Spleen (tissue), 11 donors: ENCODE results near the gene SPATC1L. TPM values are rescaled to one million over a fixed set of nuclear protein-coding genes. Genes with fewer than 3 reads are reported as not detected.

ENCODE experiments used
- DNase-seq: peaks from one replicate; pipeline ENCODE4 v3.0.0-alpha.2; 2020
- H3K27ac ChIP-seq, 8 donors: fragments of 200-600 bp; sonication (generic) in 7 of 8; 1 replicate in 4 of 8; 2 replicates in 4 of 8; pipeline versions ENCODE4 v1.5.0 to v1.8.0; 2016 to 2021; ENCODE audit warnings: inconsistent platforms in 4 of 8, mild to moderate bottlenecking in 4 of 8, moderate library complexity in 1 of 8
- H3K27me3 ChIP-seq, 7 donors: fragments of 200-600 bp; sonication (generic) in 6 of 7; replicated peaks in 1 of 7; 1 replicate in 4 of 7; 2 replicates in 3 of 7; pipeline versions ENCODE4 v1.5.0 to v1.8.0; 2016 to 2021; ENCODE audit warnings: inconsistent platforms in 3 of 7, mild to moderate bottlenecking in 1 of 7
- H3K36me3 ChIP-seq, 6 donors: fragments of 200-600 bp; sonication (generic) in 5 of 6; 1 replicate in 4 of 6; 2 replicates in 2 of 6; pipeline versions ENCODE4 v1.5.0 to v1.8.0; 2016 to 2021; ENCODE audit warnings: inconsistent platforms in 2 of 6
- H3K4me1 ChIP-seq, 6 donors: fragments of 200-600 bp; sonication (generic) in 5 of 6; 1 replicate in 3 of 6; 2 replicates in 3 of 6; pipeline versions ENCODE4 v1.5.0 to v1.8.0; 2016 to 2021; ENCODE audit warnings: inconsistent platforms in 3 of 6
- H3K4me3 ChIP-seq, 8 donors: fragments of 200-600 bp; sonication (generic) in 7 of 8; 1 replicate in 4 of 8; 2 replicates in 4 of 8; pipeline versions ENCODE4 v1.5.0 to v1.8.0; 2016 to 2021; ENCODE audit warnings: inconsistent platforms in 4 of 8, mild to moderate bottlenecking in 4 of 8, moderate library complexity in 2 of 8
- H3K9me3 ChIP-seq, 8 donors: fragments of 200-600 bp; sonication (generic) in 7 of 8; 1 replicate in 4 of 8; 2 replicates in 4 of 8; pipeline versions ENCODE4 v1.5.0 to v1.8.0; 2016 to 2021; ENCODE audit warnings: inconsistent platforms in 4 of 8
- POLR2A ChIP-seq, 3 donors: fragments of 450-650 bp; IDR thresholded peaks; one replicate each; pipeline ENCODE4 v1.5.1; 2017; ENCODE audit warnings: antibody characterized with exemption in 3 of 3, mild to moderate bottlenecking in 1 of 3
- POLR2AphosphoS5 ChIP-seq, 3 donors: sonication (generic); formaldehyde crosslinking; IDR thresholded peaks; one replicate each; pipeline ENCODE4 v1.5.1; 2017; ENCODE audit warnings: antibody characterized with exemption in 3 of 3
- WGBS, 5 donors: extraction: QIAGEN DNeasy Blood & Tissue Kit in 3 of 5; methylation state at CpG; one replicate each; pipeline versions ENCODE4 v1.1.5 to v1.1.7; 2013 to 2018; 5-methylcytosine and 5-hydroxymethylcytosine counted together
- intact Hi-C: fragments of 100-400 bp; cut with DNase I; formaldehyde crosslinking; loops from one replicate; pipeline ENCODE4 v1.15.0; 2023; ENCODE audit warnings: low total_unique reads
- polyA plus RNA-seq, 3 donors: library from polyadenylated mRNA; stranded (reverse); fragments of 200-250 nt; gene quantifications; one replicate each; pipeline ENCODE4 v1.2.1, GENCODE V29; 2013
- total RNA-seq, 7 donors: library from RNA; depleted of rRNA in 3 of 7; stranded (reverse); fragments of >200 nt in 3 of 7; fragmentation: NEBNext Ultra II Directional in 4 of 7; extraction: Animal tissue kit (Norgen Biotek cat#: 25700) in 4 of 7; gene quantifications; one replicate each; pipeline versions ENCODE4 v1.1.0 to v1.2.1, GENCODE V29; 2016 to 2021
- TF ChIP-seq, protein P1 (sequence below), 11 experiments: fragments of 200-600 bp in 7 of 11; fragments of 450-650 bp in 4 of 11; sonication (generic) in 4 of 11; IDR thresholded peaks in 8 of 11; conservative IDR thresholded peaks in 3 of 11; 1 replicate in 7 of 11; 2 replicates in 4 of 11; pipeline versions ENCODE4 v1.4.0 to v1.8.0; 2016 to 2021; ENCODE audit warnings: antibody characterized with exemption in 11 of 11, inconsistent platforms in 4 of 11, mild to moderate bottlenecking in 1 of 11
- donor health status: healthy with polysubstance abuse.
- donor health status: DM: no; HTN: no; CAD: no; lungs with moderate emphysema.
- donor health status: DM: no; HTN: no; CAD: no.
- donor health status: Bipolar disorder and iron deficiency.
- donor health status: healthy.
- donor health status: DM: no; HTN: no; CAD: no.
- donor health status: DM: yes; HTN: yes; CAD: no.

SPATC1L gene
- total and polyA plus RNA-seq, 10 donors: 4.4 to 13.4 (median 9.8) TPM

DNA sequence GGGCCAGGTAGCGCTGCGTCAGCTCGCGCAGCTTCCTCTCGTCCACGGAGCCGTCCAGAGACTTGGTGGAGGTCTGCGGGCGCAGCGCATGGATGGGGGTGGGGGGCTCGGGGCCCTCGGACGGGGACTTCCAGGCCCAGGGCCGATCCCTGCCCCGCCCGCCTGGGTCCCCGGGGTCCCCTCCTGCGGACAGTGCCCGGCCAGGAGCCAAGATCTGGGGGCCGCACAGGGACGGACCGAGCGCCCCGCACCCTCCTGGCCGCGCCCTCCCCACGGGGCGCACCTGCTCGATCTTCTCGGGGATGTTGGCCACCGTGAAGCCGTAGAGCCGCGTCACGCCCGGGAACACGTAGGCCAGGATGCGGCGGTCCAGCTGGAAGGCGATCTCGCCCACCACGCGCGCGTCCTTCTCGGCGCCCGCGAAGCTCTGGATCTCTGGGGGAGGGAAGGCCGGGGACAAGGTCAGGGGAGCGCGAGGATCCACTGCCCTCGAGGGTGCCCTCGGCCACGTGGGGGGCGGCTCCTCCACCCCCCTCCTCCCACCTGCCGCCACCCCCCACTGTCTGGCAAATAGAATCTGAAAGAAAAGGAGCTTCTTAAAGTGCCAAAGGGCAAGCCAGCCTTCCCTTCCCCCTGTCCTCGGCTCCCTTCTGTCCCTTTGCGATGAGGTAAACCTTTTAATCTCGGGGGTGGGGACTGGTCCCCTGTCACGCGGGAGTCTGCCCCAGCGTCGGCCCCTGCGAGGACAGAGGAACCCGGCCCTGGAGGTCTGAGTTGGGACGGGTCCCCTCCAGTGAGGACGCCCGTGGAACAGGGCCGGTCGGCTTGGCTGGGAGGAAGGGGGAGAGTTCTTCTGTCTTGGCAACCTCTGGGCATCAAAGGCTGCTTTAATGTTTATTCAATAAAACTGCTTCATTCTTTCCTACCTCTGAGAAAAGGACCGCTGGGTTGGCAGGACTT lies 22.3 kb downstream of the SPATC1L start:
- Histone ChIP-seq H3K36me3 (peaks cover 0 to 28% (median 0%) of the 10 kb centered on the region in 6 donors), H3K27ac (no peak overlapping the region), H3K4me3 (peak overlapping the region in 1 of 8 donors; percentile 46), H3K9me3 (no peaks in the 10 kb centered on the region), H3K27me3 (peaks cover 0 to 32% (median 11%) of the 10 kb centered on the region in 7 donors), H3K4me1 (peaks cover 0 to 10% (median 0%) of the 10 kb centered on the region in 6 donors)
- 72 to 96% (median 85%) methylated on average over 67 to 72 of the region's 72 CpGs for WGBS, 5 donors
- no peak for TF ChIP-seq POLR2AphosphoS5 (IDR thresholded peaks at IDR 0.05)
- no peak for DNase-seq
- intact Hi-C loops: no loop called here

DNA sequence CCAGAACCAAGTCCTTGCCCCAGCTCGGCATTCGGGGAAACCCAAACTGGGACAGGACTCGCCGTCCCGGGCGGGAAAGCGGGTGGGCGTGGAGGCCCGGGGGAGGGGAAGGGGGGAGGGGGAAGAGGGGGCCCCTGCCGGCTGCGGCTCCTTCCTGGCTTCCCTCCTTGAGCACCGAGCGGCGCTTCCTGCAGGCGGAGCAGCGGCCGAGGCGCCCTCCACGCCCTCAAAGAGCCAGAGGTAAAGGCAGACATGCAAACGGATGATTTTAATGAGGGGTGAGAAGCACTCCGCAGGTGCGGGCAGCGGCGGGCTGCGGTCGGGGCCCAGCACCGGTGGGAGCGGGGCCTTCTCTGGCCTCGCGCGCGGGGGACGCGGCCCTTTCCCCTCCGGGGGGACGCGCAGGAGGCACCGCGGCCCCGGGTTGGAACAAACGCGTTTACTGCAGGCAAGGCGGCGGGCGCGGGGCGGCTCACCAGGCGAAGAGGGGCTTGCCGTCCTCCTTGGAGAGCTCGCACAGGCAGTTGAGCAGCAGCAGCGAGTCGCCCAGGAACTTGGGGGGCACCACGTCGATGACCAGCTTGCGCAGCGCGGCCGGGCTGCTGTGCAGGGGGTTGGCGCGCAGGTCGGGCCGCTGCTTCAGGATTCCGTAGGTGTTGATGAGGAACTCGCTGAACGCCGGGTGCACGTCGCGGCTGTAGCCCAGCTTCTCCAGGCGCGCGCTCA lies 23.2 kb downstream of the SPATC1L start:
- no peaks in the 10 kb centered on the region for H3K9me3 ChIP-seq
- no peak overlapping the region for H3K27ac ChIP-seq
- H3K4me3 ChIP-seq: peak overlapping the region in 3 of 8 donors; percentile 2 to 46 (median 17)
- DNase-seq: peak; percentile 48
- intact Hi-C loops: no loop called here
- TF ChIP-seq POLR2AphosphoS5 (IDR thresholded peaks at IDR 0.05): no peak
- TF ChIP-seq, protein P1, sequence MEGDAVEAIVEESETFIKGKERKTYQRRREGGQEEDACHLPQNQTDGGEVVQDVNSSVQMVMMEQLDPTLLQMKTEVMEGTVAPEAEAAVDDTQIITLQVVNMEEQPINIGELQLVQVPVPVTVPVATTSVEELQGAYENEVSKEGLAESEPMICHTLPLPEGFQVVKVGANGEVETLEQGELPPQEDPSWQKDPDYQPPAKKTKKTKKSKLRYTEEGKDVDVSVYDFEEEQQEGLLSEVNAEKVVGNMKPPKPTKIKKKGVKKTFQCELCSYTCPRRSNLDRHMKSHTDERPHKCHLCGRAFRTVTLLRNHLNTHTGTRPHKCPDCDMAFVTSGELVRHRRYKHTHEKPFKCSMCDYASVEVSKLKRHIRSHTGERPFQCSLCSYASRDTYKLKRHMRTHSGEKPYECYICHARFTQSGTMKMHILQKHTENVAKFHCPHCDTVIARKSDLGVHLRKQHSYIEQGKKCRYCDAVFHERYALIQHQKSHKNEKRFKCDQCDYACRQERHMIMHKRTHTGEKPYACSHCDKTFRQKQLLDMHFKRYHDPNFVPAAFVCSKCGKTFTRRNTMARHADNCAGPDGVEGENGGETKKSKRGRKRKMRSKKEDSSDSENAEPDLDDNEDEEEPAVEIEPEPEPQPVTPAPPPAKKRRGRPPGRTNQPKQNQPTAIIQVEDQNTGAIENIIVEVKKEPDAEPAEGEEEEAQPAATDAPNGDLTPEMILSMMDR (IDR thresholded peaks at IDR 0.05 in 8 of 11, conservative IDR thresholded peaks at IDR 0.05 in 3 of 11): no peak
- no peak for TF ChIP-seq POLR2A (IDR thresholded peaks at IDR 0.05)
- peaks cover 0 to 28% (median 0%) of the 10 kb centered on the region in 6 donors for H3K36me3 ChIP-seq
- peaks cover 0 to 10% (median 0%) of the 10 kb centered on the region in 6 donors for H3K4me1 ChIP-seq
- peaks cover 0 to 32% (median 11%) of the 10 kb centered on the region in 7 donors for H3K27me3 ChIP-seq
- 52 to 96% (median 79%) methylated on average over 46 to 72 of the region's 72 CpGs for WGBS, 5 donors

DNA sequence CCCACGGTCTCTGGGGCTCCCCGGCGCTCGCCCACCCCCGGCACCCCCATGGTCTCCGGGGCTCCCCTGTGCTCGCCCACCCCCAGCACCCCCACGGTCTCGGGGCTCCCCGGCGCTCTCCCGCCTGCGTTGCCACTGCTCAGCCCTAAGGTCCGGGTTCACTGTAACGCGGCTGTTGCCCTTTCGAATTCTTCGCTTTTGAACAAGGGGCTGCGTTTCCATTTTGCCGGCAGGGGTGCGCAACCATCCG lies 23.7 kb downstream of the SPATC1L start:
- intact Hi-C loops: no loop called here
- no peak for DNase-seq
- Histone ChIP-seq H3K4me1 (peaks cover 0 to 10% (median 0%) of the 10 kb centered on the region in 6 donors), H3K4me3 (no peak overlapping the region), H3K27ac (no peak overlapping the region), H3K27me3 (peaks cover 0 to 32% (median 11%) of the 10 kb centered on the region in 7 donors), H3K9me3 (no peaks in the 10 kb centered on the region), H3K36me3 (peaks cover 0 to 28% (median 0%) of the 10 kb centered on the region in 6 donors)
- TF ChIP-seq, protein P1 (IDR thresholded peaks at IDR 0.05 in 8 of 11, conservative IDR thresholded peaks at IDR 0.05 in 3 of 11): no peak
- TF ChIP-seq POLR2AphosphoS5 (IDR thresholded peaks at IDR 0.05) (no peak), POLR2A (IDR thresholded peaks at IDR 0.05) (no peak)
- WGBS, 5 donors: 88 to 98% (median 94%) methylated on average over 20 to 22 of the region's 22 CpGs

DNA sequence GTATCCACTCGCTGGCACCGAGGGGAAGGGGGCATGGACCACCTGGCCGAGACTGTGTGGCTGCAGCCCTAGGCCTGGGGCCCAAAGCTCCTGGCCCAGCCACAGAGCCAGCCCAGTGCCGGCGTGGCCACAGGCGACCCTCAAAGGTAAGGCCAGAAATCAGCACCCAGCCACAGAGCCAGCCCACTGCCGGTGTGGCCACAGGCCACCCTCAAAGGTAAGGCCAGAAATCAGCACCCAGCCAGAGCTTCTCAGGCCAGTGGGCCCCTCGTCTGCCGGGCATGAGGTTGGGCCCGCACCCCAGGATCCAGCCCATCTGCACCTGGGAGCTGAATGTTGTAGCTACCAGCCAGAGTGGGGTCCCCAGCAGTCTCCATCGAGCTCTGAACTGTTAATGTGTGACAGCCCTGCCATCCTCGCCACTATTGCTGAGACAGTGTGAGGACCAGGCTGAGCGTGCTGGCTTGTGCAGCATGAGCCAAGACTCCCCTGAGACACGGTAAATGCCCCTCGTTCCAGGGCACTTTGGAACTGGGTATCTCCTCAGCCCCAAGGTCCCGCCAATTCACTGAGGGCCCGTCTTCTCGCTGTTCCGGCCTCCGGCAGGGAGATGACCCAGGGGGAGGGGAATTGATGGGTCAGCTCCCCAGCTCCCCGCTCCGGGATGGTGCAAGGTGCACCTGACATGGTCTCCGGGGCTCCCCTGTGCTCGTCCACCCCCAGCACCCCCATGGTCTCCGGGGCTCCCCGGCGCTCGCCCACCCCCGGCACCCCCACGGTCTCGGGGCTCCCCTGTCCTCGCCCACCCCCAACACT lies 24.2 kb downstream of the SPATC1L start:
- no peak overlapping the region for H3K4me3 ChIP-seq
- TF ChIP-seq POLR2A (IDR thresholded peaks at IDR 0.05) (no peak), POLR2AphosphoS5 (IDR thresholded peaks at IDR 0.05) (no peak)
- TF ChIP-seq, protein P1 (IDR thresholded peaks at IDR 0.05 in 8 of 11, conservative IDR thresholded peaks at IDR 0.05 in 3 of 11): no peak
- no peaks in the 10 kb centered on the region for H3K9me3 ChIP-seq
- peaks cover 0 to 10% (median 0%) of the 10 kb centered on the region in 6 donors for H3K4me1 ChIP-seq
- intact Hi-C loops: no loop called here
- no peak overlapping the region for H3K27ac ChIP-seq
- DNase-seq: no peak
- 89 to 99% (median 95%) methylated on average over 17 to 32 of the region's 32 CpGs for WGBS, 5 donors
- peaks cover 0 to 32% (median 11%) of the 10 kb centered on the region in 7 donors for H3K27me3 ChIP-seq
- H3K36me3 ChIP-seq: peaks cover 0 to 28% (median 0%) of the 10 kb centered on the region in 6 donors
